Neural progenitor cell (in vitro differentiated cells): ENCODE results near the gene EPB41L4A. TPM values are rescaled to one million over a fixed set of nuclear protein-coding genes. Genes with fewer than 3 reads are reported as not detected.

Source experiments
- DNase-seq: peaks from one replicate; pipeline ENCODE4 v3.0.0-alpha.2; 2016; ENCODE audit warnings: low spot score
- H2AFZ ChIP-seq: fragments of 200-600 bp; sonication (generic); replicated peaks from 2 replicates; pipeline ENCODE4 v1.6.1; 2016; ENCODE audit warnings: antibody characterized with exemption
- H3F3A ChIP-seq: fragments of 200-600 bp; sonication (generic); 2 replicates; pipeline ENCODE4 v1.6.1; 2016; ENCODE audit warnings: antibody characterized with exemption, low read depth
- H3K27ac ChIP-seq: fragments of 200-600 bp; sonication (generic); 2 replicates; pipeline ENCODE4 v1.5.1; 2016; ENCODE audit warnings: mild to moderate bottlenecking
- H3K27me3 ChIP-seq: fragments of 200-600 bp; sonication (generic); 2 replicates; pipeline ENCODE4 v1.6.1; 2016; ENCODE audit warnings: mild to moderate bottlenecking, moderate library complexity
- H3K36me3 ChIP-seq: fragments of 200-600 bp; sonication (generic); 2 replicates; pipeline ENCODE4 v1.5.1; 2016
- H3K4me1 ChIP-seq: fragments of 200-600 bp; sonication (generic); 2 replicates; pipeline ENCODE4 v1.6.1; 2016; ENCODE audit warnings: mixed run types
- H3K4me2 ChIP-seq: fragments of 200-600 bp; sonication (generic); 2 replicates; pipeline ENCODE4 v1.6.1; 2016
- H3K4me3 ChIP-seq: fragments of 200-600 bp; sonication (generic); 2 replicates; pipeline ENCODE4 v1.5.1; 2016
- H3K79me2 ChIP-seq: fragments of 200-600 bp; sonication (generic); 2 replicates; pipeline ENCODE4 v1.6.1; 2016; ENCODE audit warnings: low read depth
- H3K9ac ChIP-seq: fragments of 200-600 bp; sonication (generic); 2 replicates; pipeline ENCODE4 v1.6.1; 2016
- H3K9me3 ChIP-seq: fragments of 200-600 bp; sonication (generic); 2 replicates; pipeline ENCODE4 v1.5.1; 2016; ENCODE audit warnings: low read depth
- H4K20me1 ChIP-seq: fragments of 200-600 bp; sonication (generic); 2 replicates; pipeline ENCODE4 v1.6.1; 2016; ENCODE audit warnings: low read depth
- H3K27ac Mint-ChIP-seq: 3 replicates; pipeline ENCODE4 v1.8.0; 2021; ENCODE audit warnings: mixed read lengths
- H3K27me3 Mint-ChIP-seq: 2 replicates; pipeline ENCODE4 v1.8.0; 2022; ENCODE audit warnings: low read depth, mild to moderate bottlenecking, inconsistent platforms, moderate library complexity, mixed read lengths; ENCODE audit not compliant: insufficient read depth
- H3K36me3 Mint-ChIP-seq: 3 replicates; pipeline ENCODE4 v1.8.0; 2021; ENCODE audit warnings: mixed read lengths
- H3K4me1 Mint-ChIP-seq: 3 replicates; pipeline ENCODE4 v1.8.0; 2021; ENCODE audit warnings: mixed read lengths
- H3K4me3 Mint-ChIP-seq: 3 replicates; pipeline ENCODE4 v1.8.0; 2021; ENCODE audit warnings: mild to moderate bottlenecking, moderate library complexity, mixed read lengths
- H3K9me3 Mint-ChIP-seq: 3 replicates; pipeline ENCODE4 v1.8.0; 2020; ENCODE audit warnings: mixed read lengths
- CTCF ChIP-seq: fragments of 200-600 bp; sonication (generic); IDR thresholded peaks from 2 replicates; pipeline ENCODE4 v1.5.1; 2017; ENCODE audit warnings: antibody characterized with exemption, mild to moderate bottlenecking
- EZH2 ChIP-seq: fragments of 200-600 bp; sonication (generic); IDR thresholded peaks from 2 replicates; pipeline ENCODE4 v1.6.1; 2017; ENCODE audit warnings: antibody characterized with exemption, mild to moderate bottlenecking, moderate library complexity
- EZH2phosphoT487 ChIP-seq: fragments of 200-600 bp; sonication (generic); IDR thresholded peaks from 2 replicates; pipeline ENCODE4 v1.6.1; 2017; ENCODE audit warnings: antibody characterized with exemption
- total RNA-seq: library from RNA; depleted of rRNA; stranded (reverse); fragments of >200 nt; gene quantifications from 2 replicates; pipeline ENCODE4 v1.2.3, GENCODE V29; 2015; ENCODE audit warnings: low replicate concordance

EPB41L4A gene
- total RNA-seq, 1 donor from 2014 or later = 2.7 TPM

GRCh38 chr5:112320408-112320807 lies 98.7 kb downstream of the EPB41L4A start:
- no peaks in the 10 kb centered on the region for H3K79me2 ChIP-seq
- Mint-ChIP-seq H3K27me3 (no peaks in the 10 kb centered on the region), H3K36me3 (peaks cover 4% of the 10 kb centered on the region), H3K27ac (no peak overlapping the region), H3K4me1 (peaks cover 5% of the 10 kb centered on the region), H3K9me3 (peaks cover 4% of the 10 kb centered on the region), H3K4me3 (no peak overlapping the region)
- no peak for TF ChIP-seq CTCF
- TF ChIP-seq EZH2phosphoT487 = no peak
- no peak for TF ChIP-seq EZH2
- no peak overlapping the region for H3K9ac ChIP-seq
- H3K4me3 ChIP-seq = no peak overlapping the region
- no peak overlapping the region for H3K4me2 ChIP-seq
- H2AFZ ChIP-seq = no peak overlapping the region
- H4K20me1 ChIP-seq = no peaks in the 10 kb centered on the region
- H3K9me3 ChIP-seq = no peaks in the 10 kb centered on the region
- DNase-seq = no peak
- H3K27me3 ChIP-seq = no peaks in the 10 kb centered on the region
- no peaks in the 10 kb centered on the region for H3F3A ChIP-seq
- H3K4me1 ChIP-seq = peaks cover 7% of the 10 kb centered on the region
- no peaks in the 10 kb centered on the region for H3K36me3 ChIP-seq
- H3K27ac ChIP-seq = no peak overlapping the region

- no peak overlapping the region for H3K27ac Mint-ChIP-seq
- Histone ChIP-seq H3K9me3 (no peaks in the 10 kb centered on the region), H3K27ac (no peak overlapping the region), H3F3A (no peaks in the 10 kb centered on the region), H3K4me2 (no peak overlapping the region), H3K79me2 (no peaks in the 10 kb centered on the region), H3K4me1 (peaks cover 7% of the 10 kb centered on the region), H3K9ac (no peak overlapping the region), H3K27me3 (no peaks in the 10 kb centered on the region), H2AFZ (no peak overlapping the region), H3K4me3 (no peak overlapping the region), H3K36me3 (no peaks in the 10 kb centered on the region), H4K20me1 (no peaks in the 10 kb centered on the region)
- no peak for DNase-seq
- H3K4me1 Mint-ChIP-seq = peaks cover 5% of the 10 kb centered on the region
- no peaks in the 10 kb centered on the region for H3K27me3 Mint-ChIP-seq
- TF ChIP-seq EZH2phosphoT487 (no peak), CTCF (no peak), EZH2 (no peak)
- H3K9me3 Mint-ChIP-seq = peaks cover 4% of the 10 kb centered on the region
- H3K4me3 Mint-ChIP-seq = no peak overlapping the region
- peaks cover 2% of the 10 kb centered on the region for H3K36me3 Mint-ChIP-seq
These were observed 100.7 kb downstream of the EPB41L4A start for GRCh38 chr5:112318346-112318745.

- Histone ChIP-seq H3K4me3 (no peak overlapping the region), H2AFZ (no peak overlapping the region), H3K9me3 (no peaks in the 10 kb centered on the region), H3K9ac (no peak overlapping the region), H3K36me3 (no peaks in the 10 kb centered on the region), H3K4me2 (no peak overlapping the region), H4K20me1 (no peaks in the 10 kb centered on the region), H3K4me1 (peaks cover 3% of the 10 kb centered on the region), H3K27ac (no peak overlapping the region), H3K79me2 (no peaks in the 10 kb centered on the region), H3K27me3 (no peaks in the 10 kb centered on the region), H3F3A (no peaks in the 10 kb centered on the region)
- Mint-ChIP-seq H3K27ac (no peak overlapping the region), H3K4me3 (no peak overlapping the region), H3K27me3 (no peaks in the 10 kb centered on the region), H3K9me3 (peaks cover 4% of the 10 kb centered on the region), H3K36me3 (peaks cover 4% of the 10 kb centered on the region), H3K4me1 (peaks cover 3% of the 10 kb centered on the region)
- no peak for DNase-seq
- TF ChIP-seq CTCF (no peak), EZH2 (no peak), EZH2phosphoT487 (no peak)
These were observed 101.2 kb downstream of the EPB41L4A start for GRCh38 chr5:112317866-112318265.
